ENCODE data around the gene CREG1. TPM values are rescaled to one million over a fixed set of nuclear protein-coding genes. Genes with fewer than 3 reads are reported as not detected.

The CREG1 gene
- total RNA-seq, 4 donors from 2014 or later, result 110 to 247 (median 187) TPM

- Histone ChIP-seq H3K27me3 (no peaks in the 10 kb centered on the region), H3K4me3 (no peak overlapping the region), H3K27ac (no peak overlapping the region), H3K9me3 (no peaks in the 10 kb centered on the region), H3K36me3 (peaks cover 0 to 26% of the 10 kb centered on the region in 2 donors), H3K4me1 (peaks cover 0 to 30% (median 0%) of the 10 kb centered on the region in 3 donors)
- TF ChIP-seq EP300 (IDR thresholded peaks at IDR 0.05), result no peak
- no peak for TF ChIP-seq POLR2AphosphoS5 (IDR thresholded peaks at IDR 0.05)
- no peak for TF ChIP-seq POLR2A (IDR thresholded peaks at IDR 0.05)
- no peak for TF ChIP-seq CTCF (IDR thresholded peaks at IDR 0.05)
- no peak for ATAC-seq
- 42 to 52% methylated on average over 3 of the region's 5 CpGs for WGBS, 2 donors (ENCODE audit: low coverage in 1 of 2)
These were observed 14.9 kb downstream of the CREG1 start for GRCh38 chr1:167538657-167539056.

- H3K27me3 ChIP-seq, result no peaks in the 10 kb centered on the region
- H3K4me1 ChIP-seq, result peaks cover 0 to 15% (median 0%) of the 10 kb centered on the region in 3 donors
- 10 to 12% methylated on average over 2 to 3 of the region's 8 CpGs for WGBS, 2 donors (ENCODE audit: low coverage in 1 of 2)
- H3K36me3 ChIP-seq, result no peaks in the 10 kb centered on the region
- peak; percentile 68 for ATAC-seq
- no peak overlapping the region for H3K27ac ChIP-seq
- no peaks in the 10 kb centered on the region for H3K9me3 ChIP-seq
- TF ChIP-seq CTCF (IDR thresholded peaks at IDR 0.05) (peak; percentile 70 to 88 (median 77)), POLR2AphosphoS5 (IDR thresholded peaks at IDR 0.05) (no peak), EP300 (IDR thresholded peaks at IDR 0.05) (no peak)
- no peak overlapping the region for H3K4me3 ChIP-seq
These were observed 19.7 kb downstream of the CREG1 start for GRCh38 chr1:167533851-167534300.

- Histone ChIP-seq H3K36me3 (no peaks in the 10 kb centered on the region), H3K4me1 (peaks cover 0 to 9% (median 0%) of the 10 kb centered on the region in 3 donors), H3K9me3 (no peaks in the 10 kb centered on the region), H3K4me3 (no peak overlapping the region), H3K27me3 (no peaks in the 10 kb centered on the region), H3K27ac (no peak overlapping the region)
- WGBS, 2 donors (ENCODE audit: low coverage in 1 of 2), result 80 to 90% methylated on average over 1 to 4 of the region's 6 CpGs
- ATAC-seq, result peak; percentile 40
- no peak for TF ChIP-seq CTCF (IDR thresholded peaks at IDR 0.05)
- TF ChIP-seq POLR2A (IDR thresholded peaks at IDR 0.05), result no peak
- no peak for TF ChIP-seq EP300 (IDR thresholded peaks at IDR 0.05)
- TF ChIP-seq POLR2AphosphoS5 (IDR thresholded peaks at IDR 0.05), result no peak
These were observed 20.4 kb downstream of the CREG1 start for GRCh38 chr1:167532964-167533824.

- Histone ChIP-seq H3K27ac (no peak overlapping the region), H3K27me3 (no peaks in the 10 kb centered on the region), H3K4me3 (no peak overlapping the region), H3K9me3 (no peaks in the 10 kb centered on the region), H3K36me3 (no peaks in the 10 kb centered on the region), H3K4me1 (peaks cover 0 to 9% (median 0%) of the 10 kb centered on the region in 3 donors)
- TF ChIP-seq POLR2AphosphoS5 (IDR thresholded peaks at IDR 0.05), result no peak
- TF ChIP-seq CTCF (IDR thresholded peaks at IDR 0.05), result no peak
- TF ChIP-seq POLR2A (IDR thresholded peaks at IDR 0.05), result no peak
- TF ChIP-seq EP300 (IDR thresholded peaks at IDR 0.05), result no peak
- no peak for ATAC-seq
These were observed 21.2 kb downstream of the CREG1 start for GRCh38 chr1:167532375-167532774.

Data from gastroesophageal sphincter (tissue), 4 donors.